GM23338 (cell line): Measurements from ENCODE around the gene NDFIP1. TPM values are rescaled to one million over a fixed set of nuclear protein-coding genes. Genes with fewer than 3 reads are reported as not detected.

Experiments
- ATAC-seq: fragments of 200-7000 bp; cut with Tn5 transposase; 3 replicates; pipeline ENCODE4 v1.9.1; 2020
- DNase-seq: peaks from one replicate; pipeline ENCODE4 v3.0.0-alpha.2; 2015; ENCODE audit warnings: low spot score
- H2AFZ ChIP-seq: fragments of 200-600 bp; sonication (generic); 2 replicates; pipeline ENCODE4 v1.8.0; 2016; ENCODE audit warnings: antibody characterized with exemption, mild to moderate bottlenecking, moderate library complexity
- H3F3A ChIP-seq: fragments of 200-600 bp; sonication (generic); replicated peaks from 2 replicates; pipeline ENCODE4 v1.8.0; 2017; ENCODE audit warnings: antibody characterized with exemption, mixed run types, low read depth
- H3K27ac ChIP-seq: fragments of 200-600 bp; sonication (generic); 2 replicates; pipeline ENCODE4 v1.6.1; 2016; ENCODE audit warnings: low read depth
- H3K27me3 ChIP-seq: fragments of 200-600 bp; sonication (generic); 2 replicates; pipeline ENCODE4 v1.8.0; 2016; ENCODE audit warnings: mild to moderate bottlenecking, mixed run types, moderate library complexity; ENCODE audit not compliant: insufficient read depth
- H3K36me3 ChIP-seq: fragments of 200-600 bp; sonication (generic); 2 replicates; pipeline ENCODE4 v1.8.0; 2016; ENCODE audit warnings: mild to moderate bottlenecking; ENCODE audit not compliant: insufficient read depth
- H3K4me1 ChIP-seq: fragments of 200-600 bp; sonication (generic); 2 replicates; pipeline ENCODE4 v1.8.0; 2016; ENCODE audit warnings: mild to moderate bottlenecking, moderate library complexity; ENCODE audit not compliant: insufficient read depth
- H3K4me2 ChIP-seq: fragments of 200-600 bp; sonication (generic); 2 replicates; pipeline ENCODE4 v1.7.1; 2017; ENCODE audit warnings: mixed run types
- H3K4me3 ChIP-seq: fragments of 200-600 bp; sonication (generic); 2 replicates; pipeline ENCODE4 v1.6.1; 2016; ENCODE audit warnings: mixed run types
- H3K79me2 ChIP-seq: fragments of 200-600 bp; sonication (generic); replicated peaks from 2 replicates; pipeline ENCODE4 v1.8.0; 2017; ENCODE audit warnings: mild to moderate bottlenecking; ENCODE audit not compliant: insufficient read depth
- H3K9me2 ChIP-seq: fragments of 200-600 bp; sonication (generic); 2 replicates; pipeline ENCODE4 v1.8.0; 2017; ENCODE audit not compliant: insufficient read depth
- H4K20me1 ChIP-seq: fragments of 200-600 bp; sonication (generic); replicated peaks from 2 replicates; pipeline ENCODE4 v1.8.0; 2017; ENCODE audit warnings: mild to moderate bottlenecking; ENCODE audit not compliant: insufficient read depth
- H3K27ac Mint-ChIP-seq: 2 replicates; pipeline ENCODE4 v1.8.0; 2020; ENCODE audit warnings: inconsistent platforms, mild to moderate bottlenecking, moderate library complexity, mixed read lengths
- H3K27me3 Mint-ChIP-seq: 3 replicates; pipeline ENCODE4 v1.8.0; 2022; ENCODE audit warnings: low read depth, mild to moderate bottlenecking, moderate library complexity, mixed read lengths, inconsistent platforms; ENCODE audit not compliant: insufficient read depth, poor library complexity
- H3K36me3 Mint-ChIP-seq: 3 replicates; pipeline ENCODE4 v1.8.0; 2021; ENCODE audit warnings: low read depth, mild to moderate bottlenecking, inconsistent platforms, moderate library complexity, mixed read lengths
- H3K4me1 Mint-ChIP-seq: 3 replicates; pipeline ENCODE4 v1.8.0; 2020; ENCODE audit warnings: mild to moderate bottlenecking, inconsistent platforms, mixed read lengths
- H3K4me3 Mint-ChIP-seq: 3 replicates; pipeline ENCODE4 v1.8.0; 2021; ENCODE audit warnings: moderate library complexity, mild to moderate bottlenecking, inconsistent platforms, mixed read lengths
- H3K9me3 Mint-ChIP-seq: 3 replicates; pipeline ENCODE4 v1.8.0; 2020; ENCODE audit warnings: moderate library complexity, mild to moderate bottlenecking, inconsistent platforms, mixed read lengths
- NANOG ChIP-seq: IDR thresholded peaks from 2 replicates; pipeline ENCODE4 v1.6.1; 2016; ENCODE audit warnings: antibody characterized with exemption, borderline replicate concordance
- REST ChIP-seq: IDR thresholded peaks from one replicate; pipeline ENCODE4 v1.6.1; 2018; ENCODE audit warnings: antibody characterized with exemption; ENCODE audit not compliant: unreplicated experiment
- ZNF462 ChIP-seq: fragments of 250-450 bp; sonication (Bioruptor Pico); IDR thresholded peaks from 2 replicates; pipeline ENCODE4 v1.5.0; 2020; ENCODE audit warnings: mild to moderate bottlenecking, moderate library complexity
- polyA plus RNA-seq: library from polyadenylated mRNA; unstranded; fragments of >200 nt; fragmentation: Nextera tagmentation; extraction: Ambion mirVana; gene quantifications from 2 replicates; pipeline ENCODE4 v1.2.1, GENCODE V29; 2016
- total RNA-seq: library from RNA; depleted of rRNA; stranded (reverse); fragments of >200 nt; shearing (Covaris generic); gene quantifications from 2 replicates; pipeline ENCODE4 v1.2.3, GENCODE V29; 2014

The NDFIP1 gene
- total and polyA plus RNA-seq, 2 experiments from 2014 or later: 24.3 to 45.0 TPM

GRCh38 chr5:142178651-142179050 is 70.1 kb downstream of the NDFIP1 start:
- Histone ChIP-seq H3K27ac (no peak overlapping the region), H4K20me1 (no peaks in the 10 kb centered on the region), H3K9me2 (no peaks in the 10 kb centered on the region), H2AFZ (peak overlapping the region; percentile 63; the same call in 1 of the 2 replicates), H3K4me3 (no peak overlapping the region), H3K79me2 (no peaks in the 10 kb centered on the region), H3K4me1 (peaks cover 8% of the 10 kb centered on the region), H3F3A (peaks cover 2% of the 10 kb centered on the region; the same call in 1 of the 2 replicates), H3K36me3 (no peaks in the 10 kb centered on the region; the same call in 1 of the 2 replicates), H3K27me3 (no peaks in the 10 kb centered on the region), H3K4me2 (no peak overlapping the region)
- Mint-ChIP-seq H3K27ac (no peak overlapping the region), H3K36me3 (no peaks in the 10 kb centered on the region), H3K4me3 (no peak overlapping the region), H3K9me3 (peaks cover 5% of the 10 kb centered on the region; the same call in 1 of the 3 replicates), H3K27me3 (peaks cover 2% of the 10 kb centered on the region), H3K4me1 (peaks cover 25% of the 10 kb centered on the region)
- DNase-seq (no peak), ATAC-seq (no peak)
- TF ChIP-seq REST (no peak), ZNF462 (CRISPR knock-in tag) (no peak), NANOG (no peak)
